SH-SY5Y (cell line): Measurements from ENCODE around the gene CLPSL2.

Source experiments
- GATA2 ChIP-seq: IDR thresholded peaks from 2 replicates; pipeline ENCODE4 v1.6.1; 2011; ENCODE audit warnings: mild to moderate bottlenecking, low read depth, low read length
- GATA3 ChIP-seq: IDR thresholded peaks from 2 replicates; pipeline ENCODE4 v1.6.1; 2011; ENCODE audit warnings: low read depth, mild to moderate bottlenecking, low read length, moderate library complexity

DNA sequence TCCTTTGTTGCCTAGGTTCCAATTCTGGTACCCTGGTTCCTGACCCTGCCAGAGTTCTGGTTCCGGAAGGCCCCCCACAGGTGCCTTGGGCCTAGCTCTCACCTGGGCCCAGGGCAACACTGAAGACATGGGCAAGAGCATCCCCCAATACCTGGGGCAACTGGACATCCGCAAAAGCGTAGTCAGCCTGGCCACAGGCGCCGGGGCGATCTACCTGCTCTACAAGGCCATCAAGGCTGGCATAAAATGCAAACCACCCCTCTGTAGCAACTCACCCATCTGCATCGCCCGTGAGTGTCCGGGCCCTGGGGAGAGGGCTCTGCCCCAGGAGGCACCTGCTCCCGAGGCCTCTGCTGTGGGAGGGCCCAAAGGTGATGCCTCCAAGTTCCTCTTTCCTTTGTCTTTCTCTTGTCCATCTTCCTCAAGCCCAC lies 39.4 kb upstream of the CLPSL2 start, which contains the start of gene ARMC12:
- no peak for TF ChIP-seq GATA2
- TF ChIP-seq GATA3: no peak
